Activated CD4-positive, alpha-beta T cell treated with anti-CD3 and anti-CD28 coated beads for 48 hours (primary cell): ENCODE measurements around the gene DCP1B.

Source experiments
- DNase-seq: peaks from one replicate; pipeline ENCODE4 v3.0.0-alpha.2; 2020

Gene DCP1B

DNA sequence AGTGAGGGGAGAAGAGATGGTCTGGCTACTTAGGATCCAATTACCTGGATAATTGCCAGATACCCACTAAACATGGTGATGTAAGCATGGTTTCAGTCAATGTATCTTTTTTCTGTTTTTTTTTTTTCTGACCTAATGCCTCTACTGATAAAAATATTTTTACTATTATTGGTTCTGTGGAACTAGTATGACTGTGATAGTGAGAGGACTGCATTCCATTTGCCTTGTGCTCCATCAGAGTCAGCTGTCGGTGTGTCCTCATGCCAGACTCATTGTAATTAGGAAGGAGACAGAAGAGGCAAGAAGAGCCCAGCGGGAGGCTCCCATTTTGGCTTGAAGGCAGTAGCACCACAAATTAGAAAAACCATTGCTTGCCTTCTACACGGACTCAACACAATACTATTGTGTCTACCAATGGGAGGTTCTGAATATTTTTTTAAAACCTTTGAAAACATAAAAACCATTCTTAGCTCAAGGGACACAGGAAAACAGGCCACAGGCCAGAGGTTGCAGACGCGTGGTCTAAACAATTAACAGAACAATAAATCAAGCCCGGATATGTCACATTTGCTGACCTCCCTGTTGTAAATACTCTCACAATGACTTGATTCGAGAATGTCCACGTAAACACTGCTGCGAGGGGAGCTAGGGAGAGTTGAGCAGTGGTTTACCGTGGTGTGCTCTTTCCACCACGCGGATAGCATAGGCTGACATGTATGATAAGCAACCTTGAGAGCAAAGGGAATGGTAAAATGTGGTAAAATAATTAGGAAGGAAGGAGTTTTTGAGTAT is 13.5 kb upstream of the DCP1B start:
- DNase-seq: no peak

DNA sequence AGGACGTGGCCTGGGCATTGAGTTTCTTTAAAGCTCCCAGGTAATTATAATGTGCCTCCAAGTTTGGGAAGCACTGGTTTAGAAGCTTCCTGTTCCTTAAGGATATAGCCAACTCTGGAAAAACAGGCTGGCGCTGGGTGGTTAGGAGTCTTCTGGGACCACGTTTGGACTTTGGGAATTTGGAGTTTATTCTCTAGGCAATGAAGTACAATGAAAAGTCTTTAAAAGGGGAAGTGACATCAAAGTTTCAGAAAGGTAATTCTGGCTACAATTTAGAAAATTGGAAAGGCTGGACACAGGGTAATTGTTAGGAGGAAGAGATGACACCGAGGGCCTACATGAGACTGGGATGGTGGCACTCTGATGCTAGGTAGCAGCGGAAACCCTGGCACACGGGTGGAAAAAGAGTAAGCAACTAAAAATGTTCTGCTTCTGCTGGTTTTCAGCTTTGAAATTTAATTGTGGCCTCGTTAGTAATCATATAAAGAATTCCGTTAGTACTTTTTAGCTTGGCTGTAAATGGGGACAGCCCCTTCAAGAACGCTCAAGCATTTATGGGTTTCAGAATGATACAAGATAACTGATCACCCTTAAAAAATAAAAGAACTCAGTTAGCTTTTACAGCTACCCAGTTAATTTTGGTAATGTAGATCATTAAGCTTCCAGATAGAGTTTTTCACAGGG is 12.7 kb upstream of the DCP1B start:
- no peak for DNase-seq

DNA sequence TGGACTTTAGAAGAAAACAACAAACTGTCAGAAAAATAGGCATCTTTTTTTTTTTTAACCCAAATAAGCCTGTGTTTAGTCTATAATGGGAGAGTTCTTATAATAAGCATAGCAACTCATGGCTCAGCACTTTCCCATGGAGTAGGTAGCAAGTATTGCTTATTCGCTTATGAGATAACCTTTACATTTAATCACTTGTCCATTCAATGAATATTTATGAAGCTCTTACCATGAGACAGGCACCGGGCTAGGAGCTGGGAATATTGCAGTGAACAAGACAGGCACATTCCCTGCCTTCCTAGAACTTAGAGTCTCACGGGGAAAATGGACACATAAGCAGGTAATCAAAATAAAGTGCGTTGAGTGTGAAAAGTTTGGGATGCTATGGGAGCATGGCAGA is 10.0 kb upstream of the DCP1B start:
- DNase-seq: no peak

DNA sequence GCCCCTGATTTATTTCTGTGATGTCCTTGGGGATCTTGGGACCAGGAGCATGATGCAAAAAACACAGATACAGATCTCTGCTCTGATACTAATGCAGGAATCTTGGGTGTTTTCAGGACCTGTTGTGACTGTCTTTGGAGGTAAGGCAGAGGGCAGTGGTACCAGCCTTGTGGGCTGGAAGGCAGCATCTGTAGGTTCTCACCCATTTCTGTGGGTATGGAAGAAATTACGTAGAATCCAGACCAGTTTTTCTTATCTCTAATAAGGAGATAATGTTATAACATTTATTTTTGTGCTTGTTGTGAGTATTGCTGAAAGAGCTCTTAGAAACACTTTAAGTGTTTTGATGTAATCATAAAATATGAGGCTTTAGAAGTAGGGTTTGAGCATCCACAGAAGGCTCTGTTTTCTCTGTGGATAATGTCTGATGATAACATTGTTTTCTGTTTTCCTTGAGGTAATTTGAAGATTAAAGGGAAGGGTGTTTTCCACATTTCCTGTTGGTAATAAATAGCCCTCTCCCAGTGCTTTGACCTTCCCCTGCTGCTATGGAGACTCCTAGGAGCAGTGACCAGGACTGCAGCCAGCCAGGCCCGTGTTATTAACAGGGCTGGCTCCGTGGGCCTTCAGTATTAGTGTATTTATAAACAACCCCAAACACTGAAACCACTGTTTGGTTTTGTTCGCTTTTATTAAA is 9.4 kb upstream of the DCP1B start:
- no peak for DNase-seq

DNA sequence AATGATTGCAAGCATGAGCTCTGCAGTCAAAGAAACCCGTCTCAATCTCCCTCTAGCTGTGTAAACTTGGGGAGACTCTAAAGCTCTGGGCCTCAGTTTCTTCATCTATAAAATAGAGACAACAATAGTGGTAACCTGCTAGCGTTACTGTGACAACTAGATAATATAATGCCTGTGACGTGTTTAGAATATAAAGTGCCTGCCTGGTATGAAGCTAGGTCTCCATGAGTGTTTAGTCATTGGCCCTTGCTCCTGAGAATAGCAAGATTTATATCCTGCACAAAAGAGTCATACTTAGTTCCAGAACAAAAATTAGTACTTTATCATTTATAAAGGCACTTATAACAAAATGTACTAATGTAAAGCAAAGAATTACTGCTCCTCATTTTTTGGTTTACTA is 8.8 kb upstream of the DCP1B start:
- DNase-seq: no peak

DNA sequence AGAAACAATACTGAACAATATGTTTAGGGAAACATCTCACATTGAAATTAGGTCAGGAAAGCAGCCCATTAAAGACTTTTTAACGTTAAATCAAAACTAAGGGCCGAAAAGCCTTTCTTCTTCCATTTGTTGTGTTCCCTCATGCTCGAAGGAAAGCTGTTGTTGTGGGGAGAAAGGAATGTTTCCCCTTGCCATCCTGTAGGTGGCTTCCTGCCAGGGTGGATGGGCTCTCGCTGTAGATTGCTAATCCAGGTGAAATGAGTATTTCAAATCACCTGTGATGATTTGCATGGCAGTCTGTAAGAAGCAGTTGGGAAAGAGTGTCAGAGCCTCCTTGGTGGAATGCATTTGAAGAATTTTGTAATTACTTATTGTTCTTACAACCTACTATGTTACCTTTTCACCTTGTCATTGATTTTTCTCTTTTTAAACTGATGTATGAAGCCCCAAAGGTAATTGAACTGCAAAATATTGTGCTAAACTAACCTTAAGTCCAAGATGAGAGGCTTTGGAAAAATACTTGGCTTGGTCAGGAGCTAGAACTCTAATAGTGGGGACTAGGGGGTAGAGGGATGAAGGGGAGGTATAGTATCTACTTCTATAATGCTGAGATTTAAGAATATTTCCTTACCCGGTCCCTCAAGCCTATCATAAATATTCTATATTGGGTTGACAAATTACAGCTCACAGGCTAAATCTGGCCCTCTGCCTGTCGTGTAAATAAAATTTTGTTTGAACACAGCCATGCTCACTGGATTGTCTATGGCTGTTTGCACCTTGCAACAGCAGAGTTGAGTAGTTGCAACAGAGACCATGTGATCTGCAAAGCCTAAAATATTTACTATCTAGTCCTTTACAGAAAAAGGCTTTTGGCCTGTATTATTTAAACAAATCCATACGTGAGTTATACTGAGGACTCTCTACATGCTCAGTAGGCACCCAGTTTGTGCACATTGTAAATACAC is 7.7 kb upstream of the DCP1B start:
- no peak for DNase-seq

DNA sequence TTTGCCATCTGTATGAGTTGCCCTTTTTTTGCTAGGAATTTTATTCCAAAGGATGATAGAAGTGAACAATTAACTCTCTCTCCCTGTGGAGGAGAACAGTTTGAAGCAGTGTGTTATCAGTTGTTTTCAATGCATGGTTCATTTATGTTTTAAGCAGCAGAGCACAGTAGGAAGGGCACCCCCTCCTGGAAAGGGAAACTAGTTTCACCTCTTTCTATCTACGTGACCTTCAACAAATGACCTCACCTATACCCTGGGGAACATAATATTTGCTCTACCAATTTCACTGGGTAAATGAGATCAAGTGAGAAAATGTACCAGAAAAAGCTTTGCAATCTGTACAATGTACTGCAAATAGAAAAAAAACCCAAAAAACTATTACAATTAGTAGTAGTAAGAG is 5.4 kb upstream of the DCP1B start:
- DNase-seq: no peak

DNA sequence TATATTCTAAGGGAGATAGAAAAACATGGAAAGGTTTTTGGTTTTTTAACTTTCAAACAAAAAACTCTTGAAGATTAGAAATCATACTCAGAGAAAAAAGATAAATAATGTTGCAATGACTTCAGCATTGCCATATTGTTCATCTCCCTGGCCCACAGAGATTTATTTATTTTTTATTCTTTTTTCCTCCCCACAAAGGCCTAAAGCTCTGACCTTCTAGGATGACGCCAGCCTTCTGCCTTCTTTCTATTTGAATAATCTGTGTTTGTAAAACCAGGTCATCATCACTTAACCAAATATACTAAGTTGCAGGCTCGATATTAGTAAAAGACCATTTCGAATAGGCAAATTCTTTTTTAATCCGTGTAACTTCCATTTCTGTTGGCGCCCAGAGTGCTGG is 4.4 kb upstream of the DCP1B start:
- no peak for DNase-seq

DNA sequence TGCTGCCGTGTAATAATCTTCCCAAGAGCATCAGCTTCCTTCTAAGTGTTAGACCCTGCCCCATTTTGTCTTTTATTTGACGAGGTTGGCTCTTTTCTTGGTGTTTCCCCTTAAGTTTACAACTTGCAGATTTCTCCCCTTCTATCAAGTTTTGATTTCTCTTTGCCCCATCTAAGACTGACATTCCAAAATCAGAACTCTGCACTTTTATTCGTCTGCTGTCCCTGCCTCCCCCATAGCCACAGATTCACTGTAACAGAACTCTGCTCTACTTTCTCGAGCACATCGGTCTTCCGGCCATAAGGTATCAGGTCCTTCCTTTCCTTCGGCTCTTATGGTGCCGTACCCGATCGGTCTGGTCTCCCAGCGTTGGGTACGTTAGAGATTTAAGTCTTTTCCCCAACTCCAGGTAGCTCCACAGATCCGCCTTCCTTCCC is 563 bp downstream of the DCP1B start:
- no peak for DNase-seq

DNA sequence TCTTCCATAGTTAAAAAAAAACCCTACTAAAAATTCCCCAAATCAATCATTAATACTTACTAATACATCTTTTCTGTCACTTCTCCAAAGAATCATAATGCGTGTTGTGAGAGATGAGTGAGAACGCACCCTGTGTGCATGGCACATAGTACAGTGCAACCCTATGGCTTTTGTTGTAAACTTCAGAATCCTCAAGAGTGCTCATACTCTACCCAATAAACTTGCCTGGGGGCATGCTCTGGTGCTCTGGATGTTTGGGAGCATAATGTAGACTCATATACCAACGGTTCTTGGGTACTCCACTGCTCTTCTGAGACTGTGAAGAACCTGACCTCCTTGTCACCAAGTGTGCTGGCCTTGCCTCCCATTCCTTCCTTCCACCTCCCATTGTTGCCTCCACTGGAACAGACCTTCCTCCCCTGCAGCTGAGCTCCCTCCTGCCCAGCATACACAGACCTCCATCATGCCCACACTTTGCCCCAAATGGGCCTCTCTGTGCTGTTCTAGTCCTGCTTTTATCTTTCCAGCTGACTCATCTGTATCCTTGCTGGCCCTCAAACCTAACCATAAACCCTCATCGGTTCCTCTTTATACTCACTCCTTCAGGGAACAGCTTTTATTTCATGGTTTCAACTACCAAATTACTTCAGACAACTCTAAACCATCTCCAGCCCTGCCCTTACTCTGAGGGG is 8.9 kb downstream of the DCP1B start:
- no peak for DNase-seq

DNA sequence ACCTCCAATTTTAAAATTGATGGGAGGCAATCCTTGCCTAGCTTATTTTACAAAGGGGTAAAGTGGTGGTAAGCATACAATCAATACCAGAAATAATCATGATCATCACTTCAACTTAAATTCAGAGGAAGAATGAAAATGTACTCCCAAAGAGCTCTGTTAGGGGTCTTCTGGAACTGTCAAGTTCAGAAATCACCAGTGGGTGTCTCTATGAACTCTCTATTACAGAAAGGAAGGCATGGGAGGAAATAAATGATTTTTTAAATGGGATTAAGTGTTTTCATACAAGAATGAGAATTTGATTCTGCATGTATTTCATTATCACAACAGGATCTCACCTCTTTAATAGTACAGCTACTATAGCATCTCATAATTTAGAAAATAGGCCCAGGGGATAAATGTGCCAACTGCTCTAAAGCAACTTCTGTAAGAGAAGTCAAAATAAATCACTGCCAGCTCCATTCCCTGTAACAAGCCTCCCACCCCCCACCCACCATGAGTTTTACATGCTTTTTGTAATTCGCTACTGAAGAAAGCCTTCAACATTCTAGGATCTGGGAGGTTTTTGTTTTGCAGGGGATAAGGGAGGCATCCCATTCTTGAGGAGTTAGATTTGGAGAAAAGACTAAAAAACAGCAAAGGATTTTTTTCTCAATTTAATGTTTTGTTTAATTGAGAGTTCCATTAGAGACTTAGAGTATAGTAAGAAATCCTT is 9.7 kb downstream of the DCP1B start:
- DNase-seq: no peak

DNA sequence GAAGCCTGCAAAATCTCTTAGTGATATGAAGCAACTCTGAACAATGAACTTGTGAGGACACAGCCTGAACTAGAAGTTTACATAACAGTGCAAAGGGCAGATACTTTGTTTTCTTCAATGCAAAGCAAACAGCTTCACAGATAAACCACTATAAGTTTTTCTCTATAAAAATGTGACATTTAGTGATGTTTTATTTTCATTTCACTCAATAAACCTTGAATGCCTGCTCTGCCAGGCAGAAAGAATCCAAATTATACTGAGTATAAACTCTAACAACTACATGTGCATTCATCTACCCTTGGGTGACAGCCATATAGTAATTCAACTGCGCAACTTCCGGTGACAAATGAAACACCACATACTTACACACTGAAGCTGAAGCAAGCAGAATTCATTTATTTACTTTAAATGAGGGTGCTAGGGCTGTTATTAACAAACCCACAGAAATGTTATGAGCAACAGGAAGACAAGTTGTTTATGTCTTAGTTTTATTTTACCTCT is 10.3 kb downstream of the DCP1B start:
- no peak for DNase-seq

DNA sequence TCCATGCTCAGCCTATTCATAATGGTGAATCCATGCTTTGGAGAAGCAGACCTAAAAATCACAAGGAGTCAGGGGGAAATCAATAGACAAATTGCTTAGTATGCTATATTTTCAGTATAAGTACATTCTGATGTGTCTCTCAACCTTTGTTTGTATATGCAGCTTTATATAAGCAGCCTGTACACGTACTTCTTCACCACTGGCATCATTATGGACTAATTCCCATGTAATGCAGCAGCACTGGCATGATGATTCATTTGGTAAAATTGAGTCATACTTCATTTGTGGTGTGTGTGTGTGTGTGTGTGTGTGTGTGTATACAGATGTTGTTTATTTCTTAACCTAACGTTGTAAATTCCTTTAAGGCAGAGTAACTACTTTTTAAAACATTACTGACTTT is 10.9 kb downstream of the DCP1B start:
- no peak for DNase-seq

DNA sequence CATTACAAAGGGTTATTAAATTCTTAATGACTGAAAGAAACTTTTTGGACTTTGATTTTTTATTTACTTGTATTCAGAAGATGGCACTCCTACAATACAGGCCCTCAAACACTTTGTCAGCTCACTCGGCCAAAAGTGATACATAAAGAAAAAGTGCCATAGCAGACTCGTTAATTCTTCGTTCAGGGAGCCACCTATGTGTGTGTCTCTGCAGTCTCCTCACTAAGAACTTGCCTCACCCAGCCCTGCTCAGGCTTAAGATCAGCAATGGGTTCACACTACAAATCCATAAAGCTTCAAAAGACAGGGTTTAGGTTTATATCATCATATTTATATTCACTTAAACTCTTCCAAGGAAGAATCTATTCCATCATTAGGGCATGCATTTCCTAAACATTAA is 11.5 kb downstream of the DCP1B start:
- no peak for DNase-seq

DNA sequence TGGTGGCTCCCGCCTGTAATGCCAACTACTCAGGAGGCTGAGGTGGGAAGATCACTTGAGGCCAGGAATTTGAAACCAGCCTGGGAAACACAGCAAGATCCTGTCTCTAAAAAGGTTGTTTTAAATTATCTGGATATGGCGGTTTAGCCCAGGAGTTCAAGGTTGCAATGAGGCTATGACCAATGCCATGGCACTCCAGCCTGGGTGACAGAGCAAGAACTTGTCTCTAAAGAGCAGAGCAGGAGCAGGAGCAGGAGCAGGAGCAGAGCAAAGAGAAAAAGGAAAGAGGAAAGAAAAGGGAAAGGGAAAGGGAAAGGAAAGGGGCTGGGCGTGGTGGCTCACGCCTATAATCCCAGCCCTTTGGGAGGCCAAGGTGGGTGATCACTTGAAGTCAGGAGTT is 15.1 kb downstream of the DCP1B start:
- no peak for DNase-seq

DNA sequence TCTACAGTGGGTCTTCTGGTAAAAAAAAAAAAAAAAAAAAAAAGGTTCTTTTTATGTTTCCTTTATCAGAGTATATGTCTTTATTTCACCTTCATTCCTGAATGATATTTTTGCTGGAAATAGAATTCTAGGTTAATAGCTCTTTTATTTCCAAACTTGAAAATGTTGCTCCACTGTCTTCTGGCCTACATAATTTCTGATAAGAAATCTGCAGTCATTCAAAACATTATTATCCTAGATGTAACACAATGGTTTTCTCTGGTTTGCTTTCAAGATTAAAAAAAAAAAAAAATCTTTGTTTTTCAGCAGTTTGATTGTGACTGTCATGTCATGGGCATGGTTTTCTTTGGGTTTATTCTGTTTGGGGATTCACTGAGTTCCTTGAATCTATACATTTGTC is 19.5 kb downstream of the DCP1B start:
- DNase-seq: no peak

DNA sequence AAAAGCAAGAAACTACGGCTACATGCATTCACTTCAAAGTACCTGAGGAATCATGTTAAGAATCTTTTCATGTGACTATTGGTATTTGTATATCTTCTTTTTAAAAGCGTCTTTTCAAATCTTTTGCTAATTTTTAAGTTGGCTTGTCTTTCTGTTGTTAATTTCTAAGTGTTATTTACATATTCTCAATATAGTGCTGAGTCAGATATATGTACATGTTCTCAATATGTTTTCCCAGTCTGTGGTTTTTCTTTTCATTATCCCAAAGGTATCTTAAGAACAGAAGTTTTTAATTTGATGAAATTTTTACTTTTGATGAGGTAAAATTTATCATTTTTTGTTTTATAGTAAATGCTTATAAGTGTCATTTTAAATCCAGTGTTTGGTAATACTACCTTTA is 24.0 kb downstream of the DCP1B start:
- DNase-seq: no peak

DNA sequence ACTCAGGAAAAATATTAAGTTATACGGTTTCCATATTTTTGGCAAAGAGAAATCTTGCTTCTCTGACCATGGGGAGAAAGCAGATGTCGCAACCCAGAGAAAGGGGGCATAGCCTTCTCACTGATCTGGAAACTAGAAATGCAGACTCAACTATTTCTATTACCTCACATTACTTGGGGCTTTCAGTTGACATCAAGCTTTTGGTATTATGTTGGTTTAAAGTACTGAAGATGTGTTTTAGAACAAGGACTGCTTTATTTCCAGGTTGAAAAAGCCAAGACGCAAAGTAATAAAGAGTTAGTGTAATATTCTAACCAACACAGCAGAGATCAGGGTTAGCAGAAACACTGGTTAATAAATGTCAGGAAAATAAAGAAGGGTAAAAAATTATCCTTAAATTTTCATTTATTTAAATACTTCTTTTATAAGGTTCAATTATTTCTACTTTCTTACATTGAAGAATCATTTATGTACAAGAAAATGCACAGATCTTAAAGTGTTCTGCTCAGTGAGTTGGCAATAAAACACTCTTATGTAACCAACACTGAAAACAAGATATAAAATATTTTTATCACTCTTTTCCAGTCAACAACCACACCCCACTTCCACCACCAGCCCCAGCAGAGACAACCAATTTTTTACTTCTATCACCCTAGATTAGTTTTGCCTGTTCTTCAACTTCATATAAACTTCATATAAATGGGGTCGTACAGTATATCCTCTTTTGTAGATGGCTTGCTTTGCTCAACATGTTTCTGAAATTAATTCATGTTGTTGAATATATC is 26.0 kb downstream of the DCP1B start:
- no peak for DNase-seq

DNA sequence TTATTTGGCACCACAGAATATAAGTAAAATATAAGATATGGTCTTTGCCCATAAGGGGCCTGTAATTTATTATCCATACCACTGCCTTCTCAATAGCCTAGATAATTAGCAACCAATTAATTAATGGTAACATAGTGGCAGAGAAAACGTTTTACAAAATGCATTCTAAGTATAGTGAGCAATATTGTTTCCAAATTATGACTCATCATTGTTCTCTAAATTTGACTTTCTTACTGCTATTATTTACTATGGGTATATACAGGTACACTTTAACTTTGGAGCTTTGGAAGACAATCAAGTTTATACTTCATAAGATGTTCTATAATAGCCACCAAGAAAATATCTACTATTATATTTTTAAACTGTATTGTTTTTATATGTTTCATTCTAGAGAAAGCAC is 26.7 kb downstream of the DCP1B start:
- DNase-seq: no peak

DNA sequence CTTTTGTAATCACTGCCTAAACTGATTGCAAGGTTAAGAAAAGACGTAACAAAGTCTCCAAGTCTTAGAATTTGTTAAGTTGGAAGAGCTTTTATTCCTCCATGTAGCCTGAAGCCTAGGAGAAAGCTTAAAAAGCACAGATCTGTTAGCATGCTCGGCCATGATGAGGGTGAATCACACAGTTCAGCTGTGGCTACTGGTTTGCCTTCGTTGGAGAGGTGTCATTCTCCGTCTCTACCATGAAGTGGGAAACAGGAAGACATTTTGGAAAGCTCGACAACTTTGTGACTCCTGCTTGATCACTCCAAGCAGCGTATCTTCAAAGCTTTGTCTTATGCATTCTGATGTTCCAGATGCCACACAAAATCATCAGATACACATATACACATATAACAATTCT is 27.1 kb downstream of the DCP1B start:
- DNase-seq: no peak

DNA sequence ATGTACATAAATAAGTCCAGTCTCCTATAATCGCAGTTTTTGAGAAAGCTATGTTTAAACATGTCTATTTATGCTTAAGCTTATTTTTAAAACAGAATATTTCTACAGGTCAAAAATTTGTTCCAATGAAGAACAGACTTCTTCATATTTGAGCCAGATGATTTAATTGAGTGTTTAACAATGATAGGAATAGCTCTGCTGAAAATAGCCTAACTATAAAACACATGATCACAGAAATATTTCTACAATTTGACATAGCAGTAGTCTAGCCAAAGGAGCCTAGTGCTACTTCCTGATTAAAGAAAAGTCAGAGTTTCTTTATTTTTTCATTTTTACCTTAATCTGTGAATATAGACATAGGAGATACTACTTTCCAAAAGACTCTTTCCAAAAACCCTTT is 29.4 kb downstream of the DCP1B start:
- DNase-seq: no peak
